ENCODE results near the gene MARF1. TPM values are rescaled to one million over a fixed set of nuclear protein-coding genes. Genes with fewer than 3 reads are reported as not detected.
A peak's percentile ranks its signal among the peaks of the same experiment; 100 is the strongest.

MARF1 gene
- total and polyA plus RNA-seq, 9 of the 15 experiments (the other 6 are each of a cell fraction or from before 2014, with no cell fraction given) = 4.7 to 33.2 (median 11.7) TPM

- TF ChIP-seq ATF3 (IDR thresholded peaks at IDR 0.05) (no peak), ATF3 (CRISPR knock-in tag; conservative IDR thresholded peaks at IDR 0.05) (peak; percentile 47; the same call in 1 of the 2 replicates), AFF4 (CRISPR knock-in tag; IDR thresholded peaks at IDR 0.05) (no peak), HDAC3 (IDR thresholded peaks at IDR 0.05; ENCODE audit: borderline replicate concordance, partially characterized antibody) (no peak), RFX7 (CRISPR knock-in tag; IDR thresholded peaks at IDR 0.05) (0 out of 2 replicates have a peak, but pooled peaks have one; percentile 36), NCOA4 (IDR thresholded peaks at IDR 0.05; ENCODE audit: partially characterized antibody) (no peak), ZNF655 (CRISPR knock-in tag; IDR thresholded peaks at IDR 0.05) (no peak), HCFC1 (IDR thresholded peaks at IDR 0.05; ENCODE audit: low read depth, low read length) (peak; percentile 56), THAP12 (CRISPR knock-in tag; IDR thresholded peaks at IDR 0.05) (no peak), MED1 (CRISPR knock-in tag; IDR thresholded peaks at IDR 0.05; ENCODE audit: borderline replicate concordance) (no peak), HLTF (IDR thresholded peaks at IDR 0.05) (no peak), PRMT5 (CRISPR knock-in tag; IDR thresholded peaks at IDR 0.05) (no peak), ZNF644 (tag; IDR thresholded peaks at IDR 0.05; ENCODE audit: low read depth) (peak; percentile 76; the same call in 1 of the 2 replicates), ZNF224 (CRISPR knock-in tag; IDR thresholded peaks at IDR 0.05) (no peak), ERF (CRISPR knock-in tag; IDR thresholded peaks at IDR 0.05) (no peak), SMARCB1 (IDR thresholded peaks at IDR 0.05; ENCODE audit: insufficient read length, low read depth) (no peak), ZNF212 (CRISPR knock-in tag; IDR thresholded peaks at IDR 0.05) (no peak)
Observed at GRCh38 chr16:15576960-15577958, 65.7 kb downstream of the MARF1 start (continued).
